HUES6 (cell line): ENCODE measurements around the gene TMEM151A.
"Not testable (repeated sequence)": the region's sequence is repeated elsewhere in the genome, so short reads cannot be mapped to it uniquely, and the experiment has no call there.

ENCODE experiments used
- H3K27ac ChIP-seq: 2 replicates; pipeline ENCODE4 v1.7.0; 2013; ENCODE audit warnings: low read depth, mild to moderate bottlenecking, low read length, inconsistent platforms
- H3K27me3 ChIP-seq: 2 replicates; pipeline ENCODE4 v1.6.1; 2013; ENCODE audit warnings: low read length; ENCODE audit not compliant: control insufficient read depth, insufficient read depth
- H3K36me3 ChIP-seq: 2 replicates; pipeline ENCODE4 v1.6.1; 2013; ENCODE audit warnings: low read length; ENCODE audit not compliant: control insufficient read depth, insufficient read depth
- H3K4me1 ChIP-seq: 2 replicates; pipeline ENCODE4 v1.6.1; 2013; ENCODE audit warnings: low read length; ENCODE audit not compliant: control insufficient read depth, insufficient read depth
- H3K4me3 ChIP-seq: 2 replicates; pipeline ENCODE4 v1.5.1; 2013; ENCODE audit warnings: low read depth, low read length
- H3K9ac ChIP-seq: one replicate; pipeline ENCODE4 v1.6.1; 2013; ENCODE audit warnings: mild to moderate bottlenecking, low read length
- H3K9me3 ChIP-seq: 2 replicates; pipeline ENCODE4 v1.6.1; 2013; ENCODE audit warnings: low read depth, low read length; ENCODE audit not compliant: control insufficient read depth, insufficient read depth

Gene TMEM151A

GRCh38 chr11:66267379-66268243 is 24.1 kb upstream of the TMEM151A start:
- H3K9me3 ChIP-seq, result no peaks in the 10 kb centered on the region
- H3K27me3 ChIP-seq, result no peaks in the 10 kb centered on the region
- H3K4me1 ChIP-seq, result no peaks in the 10 kb centered on the region
- no peak overlapping the region for H3K27ac ChIP-seq
- peaks cover 45% of the 10 kb centered on the region for H3K36me3 ChIP-seq
- H3K9ac ChIP-seq, result peak overlapping the region; percentile 65
- H3K4me3 ChIP-seq, result peak overlapping the region; percentile 75

- peaks cover 45% of the 10 kb centered on the region for H3K36me3 ChIP-seq
- H3K9me3 ChIP-seq, result no peaks in the 10 kb centered on the region
- no peaks in the 10 kb centered on the region for H3K4me1 ChIP-seq
- peak within 1 kb of the TSS; percentile 92 for H3K27ac ChIP-seq
- H3K27me3 ChIP-seq, result no peaks in the 10 kb centered on the region
- H3K4me3 ChIP-seq, result peak within 1 kb of the TSS; percentile 75
- peak within 1 kb of the TSS; percentile 94 for H3K9ac ChIP-seq
Measured at GRCh38 chr11:66268244-66268951, 23.3 kb upstream of the TMEM151A start, which contains the start of gene RAB1B. Gene RAB1B (plus strand): TSS chr11:66268639. CDS start chr11:66268680, 41 bp downstream.

DNA sequence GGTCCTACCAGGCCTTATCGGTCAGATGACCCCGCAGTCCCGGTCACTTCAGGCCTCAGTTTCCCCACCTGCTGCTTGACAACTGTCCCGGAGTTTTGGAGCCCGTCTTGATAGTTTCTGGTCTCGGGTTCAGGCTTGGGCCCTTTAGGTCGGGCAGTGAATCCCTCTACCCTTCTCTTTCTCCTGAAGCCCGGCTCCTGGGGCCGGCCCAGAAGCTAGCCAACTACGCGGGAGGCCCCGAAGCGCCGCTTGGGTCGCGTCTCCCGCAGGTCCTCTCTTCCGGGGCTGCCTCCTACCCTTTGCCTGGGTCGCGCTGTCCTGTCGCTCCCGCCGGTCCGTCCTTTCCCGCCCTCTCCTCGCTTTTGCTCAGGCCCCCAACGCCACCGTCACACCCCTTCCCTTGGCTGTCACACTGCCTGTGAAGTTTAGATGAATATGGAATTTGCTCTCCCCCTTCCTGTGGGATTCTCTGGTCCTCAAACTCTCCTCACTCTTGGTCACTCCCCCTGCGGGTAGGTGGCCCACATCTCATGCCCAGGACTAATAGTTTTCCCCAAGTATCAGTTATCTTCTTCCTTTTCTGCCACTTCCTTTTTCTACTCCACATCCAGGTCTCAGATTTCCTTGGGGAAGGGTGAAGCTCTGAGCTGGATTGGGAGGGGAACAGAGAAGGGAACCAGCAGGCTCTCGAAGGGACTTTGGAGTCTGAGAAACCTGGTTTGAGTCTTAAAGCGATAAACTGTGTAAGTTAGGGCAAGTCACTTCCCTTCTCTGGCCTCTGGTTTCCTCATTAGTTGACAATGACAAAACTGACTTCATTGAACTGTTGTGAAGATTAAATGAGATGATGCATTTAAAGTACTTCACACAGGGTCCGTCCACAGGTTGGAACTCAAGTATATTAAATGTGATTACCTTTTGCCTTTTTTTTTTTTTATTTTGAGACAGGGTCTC is 22.5 kb upstream of the TMEM151A start:
- H3K9ac ChIP-seq, result peak overlapping the region; percentile 94
- H3K4me3 ChIP-seq, result peak overlapping the region; percentile 75
- H3K27me3 ChIP-seq, result no peaks in the 10 kb centered on the region
- H3K36me3 ChIP-seq, result peaks cover 45% of the 10 kb centered on the region
- H3K27ac ChIP-seq, result peak overlapping the region; percentile 92
- no peaks in the 10 kb centered on the region for H3K4me1 ChIP-seq
- no peaks in the 10 kb centered on the region for H3K9me3 ChIP-seq

GRCh38 chr11:66271816-66272215 is 19.9 kb upstream of the TMEM151A start:
- Histone ChIP-seq H3K4me1 (no peaks in the 10 kb centered on the region), H3K9me3 (no peaks in the 10 kb centered on the region), H3K9ac (no peak overlapping the region), H3K27me3 (no peaks in the 10 kb centered on the region), H3K4me3 (no peak overlapping the region), H3K36me3 (peaks cover 48% of the 10 kb centered on the region), H3K27ac (no peak overlapping the region)

- Histone ChIP-seq H3K9ac (no peak overlapping the region), H3K27me3 (no peaks in the 10 kb centered on the region), H3K36me3 (peaks cover 48% of the 10 kb centered on the region), H3K4me3 (no peak overlapping the region), H3K27ac (no peak overlapping the region), H3K4me1 (peaks cover 3% of the 10 kb centered on the region; the same call in 1 of the 2 replicates), H3K9me3 (no peaks in the 10 kb centered on the region)
Measured at GRCh38 chr11:66272596-66272995, 19.1 kb upstream of the TMEM151A start.

GRCh38 chr11:66274219-66274618 is 17.5 kb upstream of the TMEM151A start:
- H3K36me3 ChIP-seq, result peaks cover 48% of the 10 kb centered on the region
- no peak overlapping the region for H3K27ac ChIP-seq
- no peak overlapping the region for H3K9ac ChIP-seq
- peaks cover 4% of the 10 kb centered on the region; the same call in 1 of the 2 replicates for H3K27me3 ChIP-seq
- no peak overlapping the region for H3K4me3 ChIP-seq
- no peaks in the 10 kb centered on the region for H3K9me3 ChIP-seq
- H3K4me1 ChIP-seq, result peaks cover 7% of the 10 kb centered on the region

DNA sequence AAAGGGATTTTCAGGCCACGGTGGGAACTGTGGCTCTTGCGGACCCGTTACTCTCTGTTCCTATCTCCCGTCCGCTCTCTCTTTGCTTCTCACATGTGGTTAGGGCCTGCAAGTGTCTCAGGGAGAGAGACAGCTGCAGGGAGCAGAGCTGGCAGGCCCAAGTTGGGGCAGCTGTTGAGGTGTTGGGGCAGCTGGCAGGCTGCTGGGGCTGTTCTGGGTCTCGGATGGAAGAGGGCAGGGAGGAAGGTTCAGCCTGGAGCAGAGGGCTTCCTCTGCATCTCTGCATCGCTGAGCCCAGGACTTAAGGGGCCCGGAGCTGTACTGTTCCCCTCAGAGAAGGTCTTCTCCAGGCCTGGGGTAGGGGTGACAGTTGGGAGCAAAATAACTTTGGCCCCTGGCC is 16.3 kb upstream of the TMEM151A start:
- H3K36me3 ChIP-seq, result peaks cover 48% of the 10 kb centered on the region
- peaks cover 12% of the 10 kb centered on the region for H3K4me1 ChIP-seq
- H3K9ac ChIP-seq, result no peak overlapping the region
- H3K27ac ChIP-seq, result no peak overlapping the region
- no peaks in the 10 kb centered on the region for H3K9me3 ChIP-seq
- H3K4me3 ChIP-seq, result no peak overlapping the region
- H3K27me3 ChIP-seq, result peaks cover 16% of the 10 kb centered on the region

- Histone ChIP-seq H3K36me3 (peaks cover 48% of the 10 kb centered on the region), H3K27me3 (peaks cover 17% of the 10 kb centered on the region), H3K27ac (no peak overlapping the region), H3K4me3 (no peak overlapping the region), H3K4me1 (peaks cover 15% of the 10 kb centered on the region), H3K9ac (no peak overlapping the region), H3K9me3 (no peaks in the 10 kb centered on the region)
Measured at GRCh38 chr11:66275984-66276612, 15.6 kb upstream of the TMEM151A start.

DNA sequence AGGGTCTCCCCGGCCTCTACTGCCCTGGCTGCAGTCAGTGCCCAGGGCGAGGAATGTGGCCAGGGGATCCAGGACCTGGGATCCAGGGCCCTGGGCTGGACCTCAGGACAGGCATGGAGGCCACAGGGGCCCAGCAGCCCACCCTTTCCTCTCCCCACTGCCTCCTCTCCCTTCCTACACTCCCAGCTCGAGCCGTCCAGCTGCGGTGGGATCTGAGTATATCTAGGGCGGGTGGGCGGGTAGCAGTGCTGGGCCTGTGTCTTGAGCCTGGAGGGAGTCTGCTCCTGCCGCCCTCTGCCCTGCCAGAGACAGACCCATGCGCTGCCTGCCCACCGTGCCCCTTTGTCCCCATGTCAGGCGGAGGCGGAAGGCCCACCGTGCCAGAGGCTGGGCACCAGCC is 15.1 kb upstream of the TMEM151A start:
- Histone ChIP-seq H3K27me3 (peaks cover 17% of the 10 kb centered on the region), H3K36me3 (peaks cover 47% of the 10 kb centered on the region), H3K4me1 (peaks cover 17% of the 10 kb centered on the region)
- H3K27ac ChIP-seq, H3K9ac ChIP-seq, H3K4me3 ChIP-seq, H3K9me3 ChIP-seq: not testable (repeated sequence)

DNA sequence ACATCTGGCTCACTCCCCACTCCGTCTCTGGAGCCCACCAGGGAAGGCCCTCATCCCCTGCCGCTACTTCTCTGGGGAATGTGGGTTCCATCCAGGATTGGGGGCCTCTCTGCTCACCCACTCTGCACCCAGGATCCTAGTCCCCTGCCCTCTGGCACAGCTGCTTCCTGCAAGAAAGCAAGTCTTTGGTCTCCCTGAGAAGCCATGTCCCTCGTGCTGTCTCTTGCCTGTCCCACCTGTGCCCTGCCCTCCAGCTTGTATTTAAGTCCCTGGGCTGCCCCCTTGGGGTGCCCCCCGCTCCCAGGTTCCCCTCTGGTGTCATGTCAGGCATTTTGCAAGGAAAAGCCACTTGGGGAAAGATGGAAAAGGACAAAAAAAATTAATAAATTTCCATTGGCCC is 14.6 kb upstream of the TMEM151A start:
- H3K4me3 ChIP-seq, H3K9me3 ChIP-seq, H3K27ac ChIP-seq, H3K9ac ChIP-seq: not testable (repeated sequence)
- H3K27me3 ChIP-seq, result peaks cover 17% of the 10 kb centered on the region
- H3K36me3 ChIP-seq, result peaks cover 42% of the 10 kb centered on the region
- H3K4me1 ChIP-seq, result peaks cover 21% of the 10 kb centered on the region
